GM11168 (cell line): Measurements from ENCODE around the gene CHST4.

Experiments
- in situ Hi-C: fragments of 300-500 bp; cut with MboI; formaldehyde crosslinking; loops from one replicate; pipeline ENCODE4 v1.12.0; 2022; ENCODE audit warnings: low sequenced_read_pairs; ENCODE audit not compliant: unreplicated experiment

The CHST4 gene

DNA sequence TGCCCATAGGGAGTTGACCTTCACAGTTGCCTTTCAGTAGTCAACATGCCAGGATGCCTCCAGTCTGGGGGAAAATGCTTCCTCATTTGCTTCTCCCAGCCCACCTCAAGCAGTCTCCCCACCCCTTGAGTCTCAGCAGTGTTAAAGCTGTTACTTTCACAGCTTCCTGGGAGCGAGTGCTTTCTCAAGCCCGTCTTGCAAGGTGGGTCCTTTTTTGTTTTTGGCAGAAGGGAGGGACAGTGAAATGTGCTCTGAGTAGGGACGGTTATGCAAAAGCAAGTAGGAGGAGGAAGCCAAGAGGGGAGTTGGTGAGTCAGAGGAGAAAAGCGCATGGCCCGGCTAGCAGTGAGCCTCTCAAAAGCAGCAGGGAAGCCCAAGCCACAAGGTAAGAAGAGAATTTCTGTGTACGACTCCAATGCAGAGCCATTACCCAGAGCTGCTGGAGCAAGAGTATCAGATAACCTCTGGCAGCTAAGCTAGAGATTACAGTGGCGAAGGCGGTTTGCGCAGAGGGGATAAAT, at the start of gene CHST4:
TSS of gene CHST4 (plus strand) at position 316 of the 521 bp plus-strand sequence. CDS start 10,252 bp downstream, outside the sequence.
- in situ Hi-C loops, result no loop called here

DNA sequence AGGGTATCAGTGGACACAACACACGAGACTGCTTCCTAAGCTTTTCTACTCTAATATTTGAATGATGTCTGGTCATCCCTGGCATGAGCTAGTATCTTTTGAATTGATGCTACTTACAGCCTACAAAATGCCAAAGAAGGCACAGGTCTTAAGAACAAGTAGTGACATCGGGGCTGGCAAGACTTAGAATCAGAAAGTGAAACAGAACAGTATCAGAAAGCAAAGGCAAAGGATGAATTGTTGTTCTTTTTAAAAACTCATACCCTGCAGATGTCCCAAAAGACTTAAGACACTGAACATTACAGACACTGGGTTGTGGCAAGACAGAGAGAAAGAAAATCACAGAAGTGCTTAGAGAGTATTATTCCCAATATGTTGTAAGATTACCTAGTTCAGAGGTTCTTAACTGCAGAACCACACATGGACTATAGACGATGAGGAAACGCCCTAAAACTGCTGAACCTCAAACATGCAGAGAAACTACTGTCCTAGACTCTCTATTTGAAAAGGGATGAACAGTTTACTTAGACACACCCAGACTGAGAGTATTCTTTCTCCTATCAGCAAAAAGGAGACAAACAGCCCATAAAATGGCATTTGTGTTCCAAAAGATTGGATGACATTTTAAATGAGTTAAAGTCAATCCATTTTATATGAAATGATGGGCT, 49.6 kb upstream of the CHST4 start:
- in situ Hi-C loops, result no loop called here

DNA sequence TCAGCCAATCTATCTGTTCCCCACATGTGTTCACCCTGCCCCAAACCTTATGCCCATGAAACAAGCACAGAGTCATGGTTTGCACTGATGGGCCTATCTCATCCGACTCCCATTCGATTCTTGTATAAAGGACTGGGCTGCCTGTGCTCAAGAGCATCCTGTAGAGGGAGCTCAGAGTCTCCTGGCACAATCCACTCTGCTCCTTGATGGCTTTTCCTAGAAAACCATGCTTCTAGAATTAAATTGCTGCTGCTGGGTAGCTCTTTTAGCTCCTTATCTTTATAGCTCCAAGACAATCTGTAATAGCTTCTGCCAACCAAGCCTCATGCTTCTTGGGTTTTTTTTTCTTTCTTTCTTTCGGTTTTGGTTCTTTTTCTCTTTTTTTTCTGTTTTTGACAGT, 46.8 kb upstream of the CHST4 start:
- in situ Hi-C loops, result no loop called here

DNA sequence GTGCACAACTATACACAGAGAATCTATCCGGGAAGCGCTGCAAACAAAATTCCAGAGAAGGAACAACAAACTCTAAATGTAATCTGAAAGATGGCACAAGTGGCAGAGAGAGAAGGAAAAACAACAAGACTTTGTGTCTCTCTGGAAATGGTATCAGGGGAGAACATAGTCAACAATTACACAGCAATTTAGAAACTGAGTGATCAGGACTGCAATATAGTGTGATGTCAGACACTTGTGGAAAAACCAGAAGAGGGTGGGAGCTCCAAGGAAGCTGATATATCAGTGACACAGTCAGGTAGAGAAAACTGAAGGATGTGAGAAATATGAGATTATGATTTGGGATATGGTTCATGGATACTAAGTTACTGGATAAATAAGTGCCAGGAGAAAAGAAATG, 45.3 kb upstream of the CHST4 start:
- in situ Hi-C loops, result no loop called here

DNA sequence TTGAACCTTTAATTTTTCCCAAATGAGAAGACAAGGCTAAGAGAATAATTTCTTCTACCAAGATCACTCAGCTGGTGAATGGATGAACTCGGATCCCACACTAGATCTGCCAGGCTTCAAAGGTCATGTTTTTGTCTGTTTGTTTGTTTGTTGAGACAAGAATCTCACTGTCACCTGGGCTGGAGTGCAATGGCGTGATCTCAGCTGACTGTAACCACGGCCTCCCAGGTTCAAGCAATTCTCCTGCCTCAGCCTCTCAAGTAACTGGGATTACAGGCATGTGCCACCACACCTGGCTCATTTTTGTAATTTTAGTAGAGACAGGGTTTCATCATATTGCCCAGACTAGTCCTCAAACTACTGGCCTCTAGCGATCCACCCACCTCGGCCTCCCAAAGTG, 43.7 kb upstream of the CHST4 start:
- in situ Hi-C loops, result no loop called here

DNA sequence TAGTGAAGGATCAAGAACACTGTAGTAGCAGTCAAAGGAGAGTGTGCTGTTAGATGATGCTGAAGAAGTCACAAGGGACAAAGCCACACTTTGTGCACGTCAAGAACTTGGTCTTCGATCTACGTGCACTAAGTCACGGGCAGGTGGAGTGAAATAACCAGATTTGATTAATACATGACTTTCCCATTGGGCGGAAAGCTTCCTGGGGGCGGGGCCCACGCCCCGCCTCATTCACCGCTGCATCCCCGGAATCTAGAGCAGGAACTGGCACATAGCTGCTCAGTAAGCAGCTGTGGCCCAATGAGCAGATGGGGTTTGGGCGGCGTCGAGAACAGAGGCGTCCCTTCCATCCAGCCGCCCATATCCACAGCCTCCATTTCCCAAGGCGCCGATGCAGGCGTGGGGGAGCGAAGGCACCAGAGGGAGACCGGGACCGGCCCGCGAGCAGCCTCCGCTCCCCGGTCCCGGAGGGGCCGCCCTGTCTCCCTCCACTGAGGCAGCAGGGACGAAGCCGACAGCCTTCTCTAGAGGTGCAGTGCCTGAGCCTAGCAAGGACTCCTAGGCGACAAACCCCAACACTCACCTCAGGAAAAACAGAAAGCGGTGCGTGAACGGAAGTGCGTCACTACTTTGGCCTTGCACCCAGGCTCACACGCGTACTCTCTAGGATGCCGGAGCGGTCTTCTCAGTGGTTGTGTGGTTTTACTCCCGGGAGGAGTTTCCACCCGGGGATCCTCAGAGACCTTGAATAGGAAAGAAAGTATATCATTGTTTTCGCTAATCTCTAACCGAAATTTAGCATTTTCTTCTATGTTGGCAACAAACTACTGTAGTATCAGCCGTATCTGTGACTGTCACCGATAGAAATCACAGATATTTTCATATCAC, 42.0 kb upstream of the CHST4 start:
- in situ Hi-C loops, result no loop called here

DNA sequence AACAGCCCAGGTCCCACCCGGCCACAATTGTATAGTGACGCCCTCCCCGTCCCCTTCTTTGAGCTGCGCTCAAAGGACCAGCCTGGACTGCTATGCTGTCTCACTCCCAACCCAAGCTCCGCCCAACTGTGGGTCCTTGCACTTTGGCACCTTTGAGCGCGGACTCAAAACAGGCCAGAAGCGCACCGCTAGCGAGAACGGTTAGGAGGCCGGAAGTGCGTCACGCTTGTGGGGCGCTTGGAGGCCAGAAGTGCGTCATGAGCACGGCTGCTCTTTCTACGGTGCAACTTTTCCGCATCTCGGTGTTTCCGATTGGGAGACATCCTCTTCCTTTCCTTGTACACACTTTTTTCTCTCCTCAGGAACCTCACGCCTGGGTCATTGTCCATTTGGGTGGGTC, 37.1 kb upstream of the CHST4 start, which contains the start of gene ZNF19:
TSS of gene ZNF19 (minus strand) at position 203 of the 400 bp plus-strand sequence. CDS start 7,210 bp downstream, outside the sequence.
- in situ Hi-C loops, result no loop called here

DNA sequence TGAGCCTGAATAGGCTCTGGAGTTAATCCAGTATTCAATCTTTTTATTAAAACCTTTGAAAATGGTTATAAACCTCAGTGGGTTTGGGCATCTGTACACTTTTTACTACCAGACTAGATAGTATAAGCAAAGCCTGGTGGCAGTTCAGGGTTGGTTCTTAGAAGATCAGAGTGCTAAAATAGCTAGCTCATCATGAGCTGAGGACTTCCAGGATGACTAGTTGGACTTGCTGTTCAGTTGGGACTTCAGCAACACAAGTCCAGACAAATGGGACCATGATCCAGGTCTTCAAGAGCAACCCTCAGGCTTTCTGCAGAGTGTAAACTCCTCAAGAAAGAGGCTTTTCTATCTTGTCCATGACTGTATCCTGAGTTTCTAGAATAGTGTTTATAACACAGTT, 35.9 kb upstream of the CHST4 start:
- in situ Hi-C loops, result no loop called here

DNA sequence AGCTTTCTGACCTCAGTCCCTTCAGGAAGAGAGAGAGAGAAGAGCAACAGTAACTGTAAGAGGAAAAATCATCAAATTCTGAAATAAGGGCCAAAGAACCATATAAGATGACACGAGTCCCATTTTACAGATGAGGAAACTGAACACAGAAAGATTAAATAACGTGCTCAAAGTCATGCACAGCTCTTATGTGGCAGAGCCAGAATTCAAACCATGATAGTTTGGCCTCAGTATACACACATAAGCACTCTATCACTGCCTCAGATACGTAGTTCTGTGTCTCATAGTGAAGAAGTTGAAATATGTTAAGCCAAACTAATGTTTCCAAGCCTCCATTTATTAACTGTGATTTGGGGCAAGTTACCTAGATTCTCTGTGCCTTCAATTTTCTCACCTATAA, 35.2 kb upstream of the CHST4 start:
- in situ Hi-C loops, result no loop called here

DNA sequence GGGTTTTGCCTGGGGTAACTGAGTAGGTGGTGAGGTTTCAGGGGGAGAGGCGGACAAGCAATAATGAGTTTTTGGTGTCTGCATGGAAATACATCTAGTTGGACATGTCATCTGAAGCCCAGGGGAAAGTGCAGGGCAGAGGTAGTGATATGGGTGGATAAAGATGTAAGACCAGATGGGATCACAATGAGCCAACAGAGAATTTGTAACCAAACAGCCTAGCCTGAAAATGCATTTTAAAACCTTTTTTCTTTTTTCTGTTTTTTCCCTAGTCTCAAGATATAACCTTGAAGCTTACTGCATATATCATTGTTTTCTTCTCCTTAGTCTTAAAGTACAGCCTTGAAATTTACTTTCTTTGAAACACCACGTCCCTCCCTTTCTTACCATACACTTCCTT, 33.4 kb upstream of the CHST4 start:
- in situ Hi-C loops, result no loop called here

DNA sequence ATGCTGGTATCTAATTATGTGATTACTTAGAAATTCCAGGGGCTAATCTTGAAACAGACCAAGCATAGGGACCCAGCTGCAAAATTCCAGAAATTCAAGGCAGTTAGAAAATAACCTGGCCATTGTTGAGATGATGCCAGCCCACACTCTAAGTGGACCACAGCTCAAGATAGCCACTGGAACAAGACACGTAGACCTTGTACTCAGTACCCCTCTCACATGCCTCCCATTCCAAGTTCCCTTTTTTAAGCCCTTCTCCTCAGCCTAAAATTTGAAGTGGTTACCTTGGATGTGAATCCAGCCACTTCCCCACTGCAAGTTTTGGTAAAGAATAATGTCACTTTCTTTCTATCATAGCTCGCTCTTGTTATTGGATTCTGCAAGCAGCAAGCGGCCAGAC, 33.0 kb upstream of the CHST4 start:
- in situ Hi-C loops, result no loop called here

DNA sequence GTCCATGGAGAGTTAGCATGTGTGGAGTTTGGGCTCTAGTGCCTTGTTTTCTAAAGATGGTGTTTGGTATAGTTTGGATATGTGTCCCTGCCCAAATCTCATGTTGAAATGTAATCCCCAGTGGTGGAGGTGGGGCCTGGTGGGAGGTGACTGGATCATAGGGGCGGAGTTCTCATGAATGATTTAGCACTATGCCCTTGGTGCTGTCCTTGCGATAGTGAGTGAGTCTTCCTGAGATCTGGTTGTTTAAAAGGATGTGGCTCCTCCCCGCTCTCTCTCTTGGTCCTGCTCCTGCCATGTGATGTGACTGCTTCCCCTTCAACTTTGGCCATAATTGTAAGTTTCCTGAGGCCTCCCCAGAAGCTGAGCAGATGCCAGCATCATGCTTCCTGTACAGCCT, 28.2 kb upstream of the CHST4 start:
- in situ Hi-C loops, result no loop called here

DNA sequence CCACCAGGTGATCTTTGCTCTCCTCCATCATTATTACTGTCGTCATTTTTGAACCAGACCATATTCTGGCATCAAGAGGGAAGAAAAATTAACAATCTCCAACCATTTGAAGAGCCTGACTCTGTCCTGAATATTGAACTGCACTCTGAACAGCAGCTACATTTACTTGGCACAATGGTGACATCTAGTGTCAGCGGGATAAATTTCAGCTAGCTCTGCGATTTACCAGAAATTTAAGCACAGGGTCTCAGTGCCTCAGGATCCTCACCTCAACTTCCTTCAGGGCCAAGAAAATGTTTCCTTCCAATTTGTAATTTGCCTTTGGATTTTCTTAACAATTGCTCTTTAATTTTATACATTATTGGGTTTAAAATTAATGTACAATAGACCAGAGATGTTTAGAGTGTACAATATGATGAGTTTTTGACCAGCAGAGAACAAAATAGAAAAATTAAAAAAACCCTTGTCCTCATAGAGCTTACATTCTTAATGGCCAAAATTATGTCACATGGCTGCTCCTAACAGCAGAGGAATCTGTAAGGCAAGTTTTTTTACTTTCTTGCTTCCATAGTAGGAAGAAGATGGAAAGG, 26.4 kb upstream of the CHST4 start:
- in situ Hi-C loops, result loop anchor here (5.0 kb wide), 1 partner anchor 83 kb away; no protein-coding TSS in a partner anchor

DNA sequence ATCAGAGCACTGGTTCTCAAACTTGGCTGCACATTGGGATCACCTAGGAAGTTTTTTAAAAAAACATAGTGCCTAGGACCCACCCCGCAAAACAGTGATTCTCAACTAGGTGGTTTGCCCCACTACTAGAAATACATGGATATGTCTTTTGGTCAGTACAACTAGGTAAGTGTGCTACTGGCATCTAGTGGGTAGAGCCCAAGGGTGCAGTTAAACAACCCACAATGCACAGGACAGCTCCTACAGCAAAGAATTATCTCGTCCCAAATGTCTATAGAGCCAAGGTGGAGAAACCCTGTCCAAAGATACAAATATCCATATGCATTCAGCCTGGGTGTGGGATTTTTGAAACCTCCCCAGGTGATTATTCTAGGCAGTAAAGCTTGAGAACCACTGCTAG, 25.3 kb upstream of the CHST4 start:
- in situ Hi-C loops, result loop anchor here (5.0 kb wide), 1 partner anchor 84 kb away; no protein-coding TSS in a partner anchor

DNA sequence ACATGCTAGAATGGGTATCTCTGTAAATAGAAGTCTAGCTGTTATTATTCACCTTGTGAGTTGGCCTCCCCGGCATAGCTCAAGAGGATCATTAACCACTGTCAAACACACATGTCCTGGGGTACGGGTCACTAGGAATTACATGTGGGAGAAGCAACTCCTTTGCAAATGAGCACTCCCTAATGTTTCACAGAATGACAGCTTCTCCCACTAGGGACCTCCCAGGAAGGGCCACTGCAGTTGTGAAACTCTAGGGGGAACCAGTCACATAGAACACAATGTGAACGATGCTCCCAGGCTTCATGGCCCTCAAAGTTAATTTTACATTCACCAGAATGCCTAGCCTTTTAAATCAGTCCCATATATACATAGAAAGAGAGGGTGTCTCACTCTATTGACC, 24.7 kb upstream of the CHST4 start:
- in situ Hi-C loops, result loop anchor here (5.0 kb wide), 1 partner anchor 84 kb away; no protein-coding TSS in a partner anchor

DNA sequence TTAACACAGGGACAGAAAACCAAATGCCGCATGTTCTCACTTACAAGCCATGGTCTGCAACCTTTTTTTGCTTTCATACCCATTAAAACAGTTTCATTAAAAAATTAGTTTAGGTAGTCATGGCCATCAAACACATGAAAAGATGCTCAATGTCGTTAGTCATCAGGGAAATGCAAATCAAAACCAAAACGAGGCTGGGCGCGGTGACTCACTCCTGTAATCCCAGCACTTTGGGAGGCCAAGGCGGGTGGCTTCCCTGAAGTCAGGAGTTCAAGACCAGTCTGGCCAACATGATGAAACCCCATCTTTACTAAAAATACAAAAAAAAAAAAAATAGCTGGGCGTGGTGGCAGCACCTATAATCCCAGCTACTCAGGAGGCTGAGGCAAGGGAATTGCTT, 22.2 kb upstream of the CHST4 start:
- in situ Hi-C loops, result loop anchor here (5.0 kb wide), 1 partner anchor 87 kb away; no protein-coding TSS in a partner anchor

DNA sequence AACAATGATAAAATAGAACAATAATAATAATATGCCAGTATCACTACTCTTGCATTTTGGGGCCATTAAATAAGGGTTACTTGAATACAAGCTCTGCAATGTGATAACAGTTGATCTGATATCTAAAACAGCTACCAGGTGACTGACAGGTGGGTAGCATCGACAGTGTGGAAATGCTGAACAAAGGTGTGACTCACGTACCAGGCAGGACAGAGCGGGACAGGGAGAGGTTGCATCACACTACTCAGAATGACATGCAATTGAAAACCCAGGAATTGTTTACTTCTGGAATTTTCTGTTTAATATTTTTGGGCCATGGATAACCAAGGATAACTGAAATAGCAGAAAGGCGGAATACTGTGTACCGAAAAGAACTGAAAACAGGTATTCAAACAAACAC, 21.3 kb upstream of the CHST4 start:
- in situ Hi-C loops, result loop anchor here (5.0 kb wide), 1 partner anchor 88 kb away; no protein-coding TSS in a partner anchor

DNA sequence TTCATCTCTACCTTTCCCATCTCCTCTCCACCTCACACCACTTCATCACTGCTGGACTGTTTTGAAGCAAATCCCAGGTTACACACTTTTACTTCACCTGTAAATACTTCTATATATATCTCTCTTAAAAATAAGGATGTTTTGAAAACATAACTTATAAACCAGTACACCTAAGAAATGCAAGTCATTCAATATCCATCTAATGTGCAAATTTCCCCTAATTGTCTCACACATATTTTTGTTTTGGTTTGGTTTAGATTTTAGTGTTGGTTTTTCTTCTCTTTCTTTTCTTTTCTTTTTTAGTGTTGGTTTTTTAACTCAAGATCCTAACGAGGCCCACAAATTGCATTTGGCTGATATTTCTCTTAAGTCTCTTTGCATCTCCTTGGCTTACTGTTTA, 19.2 kb upstream of the CHST4 start:
- in situ Hi-C loops, result no loop called here

DNA sequence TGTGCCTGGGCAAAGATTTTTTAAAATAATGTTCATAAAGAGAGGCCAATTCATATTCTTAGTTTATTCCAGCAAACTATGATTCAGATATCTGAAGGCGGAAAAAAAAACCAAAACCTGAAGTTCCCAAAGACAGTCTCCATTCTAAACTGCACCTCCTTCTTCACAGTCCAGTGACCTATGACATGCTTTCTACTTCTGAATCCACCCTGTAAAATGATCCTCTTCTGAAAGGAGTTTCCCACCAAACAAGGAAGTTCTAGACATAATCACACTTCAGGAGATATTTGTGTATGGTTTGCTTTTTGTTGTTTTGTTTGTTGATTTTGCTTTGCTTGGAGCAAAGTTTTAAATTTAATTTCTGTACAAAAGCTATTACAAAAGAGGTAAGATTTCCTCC, 12.9 kb upstream of the CHST4 start:
- in situ Hi-C loops, result no loop called here

DNA sequence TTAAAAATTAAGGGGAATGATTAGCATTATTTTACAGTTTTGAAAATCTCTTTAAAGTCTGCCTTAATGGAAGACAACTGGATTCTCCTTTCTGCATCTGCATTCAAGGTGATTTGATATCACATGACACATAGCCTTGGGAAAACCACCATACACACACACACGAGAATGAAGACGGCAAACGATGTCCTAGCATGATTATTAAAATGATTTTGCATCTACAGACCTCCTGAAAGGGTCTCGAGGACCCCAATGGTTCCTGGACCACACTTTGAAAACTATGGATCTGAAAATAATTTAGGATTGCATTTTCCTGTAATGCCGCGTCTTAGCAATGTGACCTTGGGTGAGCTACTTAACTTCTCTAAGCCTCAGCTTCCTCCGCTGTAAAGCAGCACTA, 11.8 kb upstream of the CHST4 start:
- in situ Hi-C loops, result no loop called here

DNA sequence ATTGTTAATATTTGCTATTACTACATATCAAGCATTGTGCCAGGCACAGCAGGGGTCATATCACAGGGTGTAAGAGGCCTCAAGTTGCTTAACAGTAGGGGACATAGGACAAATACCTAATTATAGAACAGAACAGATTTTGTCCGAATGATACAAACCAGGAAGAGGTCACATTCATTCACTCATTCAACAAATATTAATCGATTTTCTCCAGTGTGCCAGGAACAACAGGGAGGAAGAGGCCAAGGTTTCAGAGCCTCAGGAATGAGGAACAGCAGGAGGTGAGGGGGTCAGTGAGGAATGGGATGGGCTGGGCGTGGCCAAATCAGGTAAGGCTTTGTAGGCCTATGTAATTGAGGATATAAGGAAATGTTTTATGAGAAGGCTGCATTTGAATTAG, 11.2 kb upstream of the CHST4 start:
- in situ Hi-C loops, result no loop called here
